ENCODE results near the gene FGF14.

FGF14 gene

GRCh38 chr13:101703081-101703480, 698.8 kb downstream of the FGF14 start:
- DNase-seq = no peak

- DNase-seq = no peak
Observed at GRCh38 chr13:101700598-101700997, 701.2 kb downstream of the FGF14 start.

- DNase-seq = no peak
Observed at GRCh38 chr13:101698400-101698799, 703.4 kb downstream of the FGF14 start.

GRCh38 chr13:101697745-101698144, 704.1 kb downstream of the FGF14 start:
- no peak for DNase-seq

- no peak for DNase-seq
Observed at GRCh38 chr13:101695870-101696516, 705.9 kb downstream of the FGF14 start.

GRCh38 chr13:101691341-101691860, 710.4 kb downstream of the FGF14 start:
- no peak for DNase-seq

- no peak for DNase-seq
Observed at GRCh38 chr13:101690871-101691270, 711.0 kb downstream of the FGF14 start.

GRCh38 chr13:101686003-101686402, 715.8 kb downstream of the FGF14 start:
- no peak for DNase-seq

- no peak for DNase-seq
Observed at GRCh38 chr13:101681834-101682233, 720.0 kb downstream of the FGF14 start.

- DNase-seq = no peak
Observed at GRCh38 chr13:101673360-101674105, 728.3 kb downstream of the FGF14 start.

- DNase-seq = no peak
Observed at GRCh38 chr13:101661839-101662238, 740.0 kb downstream of the FGF14 start.

Data from NK-92 treated with Interleukin-12 subunit alpha and Interleukin-12 subunit beta, amount 100 ng/mL, for 24 hours (cell line).